UCSD-AML1 (cell line): ENCODE measurements around the gene CAPN7.

Source experiments
- DNase-seq: peaks from one replicate; lab custom pipeline; 2025; ENCODE audit not compliant: unreplicated experiment; lab: John Stamatoyannopoulos, UW

Gene CAPN7

DNA sequence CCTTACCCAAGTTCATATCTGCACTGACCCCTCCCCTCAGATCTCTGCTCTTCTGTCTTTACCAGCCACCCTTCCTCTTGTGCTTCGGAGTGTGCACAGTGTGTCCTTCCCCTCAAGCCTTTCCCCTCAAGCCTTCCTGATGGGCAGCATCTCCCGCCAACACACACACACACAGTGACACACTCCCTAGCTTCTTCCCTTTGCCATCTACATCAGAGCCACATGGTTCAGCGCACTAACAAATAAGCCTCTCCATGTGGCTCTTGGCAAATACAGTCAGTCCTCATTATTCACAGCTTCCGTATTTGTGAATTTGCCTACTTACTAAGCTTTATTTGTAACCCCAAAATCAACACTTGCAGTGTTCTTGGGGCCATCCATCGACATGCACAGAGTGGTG lies 88.9 kb downstream of the CAPN7 start:
- no peak for DNase-seq

DNA sequence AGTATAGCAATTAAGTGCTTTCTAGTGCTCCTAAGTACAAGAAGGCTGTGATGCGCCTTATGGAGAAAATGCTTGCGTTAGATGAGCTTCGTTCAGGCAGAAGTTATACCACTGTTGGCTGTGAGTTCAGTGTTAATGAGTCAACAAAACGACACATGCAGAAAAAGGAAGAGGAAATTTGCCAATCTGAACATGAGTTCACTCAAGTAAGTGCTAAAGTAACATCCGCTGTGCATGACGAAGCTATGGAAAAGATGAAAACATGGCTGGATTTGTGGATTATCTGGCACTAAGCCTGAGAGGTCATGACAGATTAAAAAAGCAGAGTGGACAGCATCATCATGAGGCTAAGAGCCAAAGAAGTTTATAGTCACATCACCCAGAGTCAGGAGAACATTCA lies 89.5 kb downstream of the CAPN7 start:
- no peak for DNase-seq

DNA sequence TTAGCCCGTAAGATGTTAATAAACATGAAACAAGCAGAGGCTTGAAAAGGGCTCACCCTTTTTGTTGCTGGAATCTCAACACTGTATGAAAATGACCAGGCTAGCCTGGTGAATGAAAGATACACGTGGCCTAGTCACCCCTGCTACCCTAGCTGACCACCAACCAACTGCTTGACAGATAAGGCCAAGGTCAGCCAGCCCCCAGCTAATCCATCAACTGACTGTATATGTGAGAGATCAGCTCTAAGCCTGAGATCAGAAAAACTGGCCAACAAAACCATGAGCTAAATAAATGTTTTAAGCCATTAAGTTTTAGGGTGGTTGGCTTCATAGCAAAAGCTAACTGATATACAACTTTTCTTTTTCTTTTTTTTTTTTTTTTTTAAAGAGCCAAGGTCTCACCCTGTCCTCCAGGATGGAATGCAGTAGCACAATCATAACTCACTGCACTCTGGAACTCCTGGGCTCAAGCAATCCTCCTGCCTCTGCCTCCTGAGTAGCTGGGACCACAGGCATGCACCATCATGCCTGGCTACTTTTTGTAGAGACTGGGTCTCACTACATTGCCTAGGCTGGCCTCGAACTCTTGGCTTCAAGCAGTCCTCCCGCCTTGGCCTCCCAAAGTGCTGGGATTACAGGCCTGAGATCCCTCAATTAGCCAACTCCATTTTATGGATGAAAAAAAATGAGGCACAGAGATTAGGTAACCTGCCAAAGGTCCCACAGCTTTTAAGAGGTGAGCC lies 91.7 kb downstream of the CAPN7 start:
- no peak for DNase-seq

DNA sequence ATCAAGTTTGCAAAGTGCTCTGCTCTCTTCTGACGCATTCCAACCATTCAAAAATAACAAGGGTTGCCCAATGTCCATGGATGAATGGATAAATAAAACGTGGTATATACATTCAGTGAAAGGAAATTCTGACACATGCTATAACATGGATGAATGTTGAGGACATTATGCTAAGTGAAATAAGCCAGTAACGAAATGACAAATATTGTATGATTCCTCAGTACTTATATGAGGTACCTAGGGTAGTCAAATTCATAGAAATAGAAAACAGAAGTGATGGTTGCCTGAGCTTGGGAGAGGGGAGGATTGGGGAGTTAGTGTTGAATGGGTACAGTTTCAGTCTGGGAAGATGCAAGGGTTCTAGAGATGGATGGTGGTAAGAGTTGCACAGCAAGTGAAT lies 92.5 kb downstream of the CAPN7 start:
- DNase-seq, result no peak

DNA sequence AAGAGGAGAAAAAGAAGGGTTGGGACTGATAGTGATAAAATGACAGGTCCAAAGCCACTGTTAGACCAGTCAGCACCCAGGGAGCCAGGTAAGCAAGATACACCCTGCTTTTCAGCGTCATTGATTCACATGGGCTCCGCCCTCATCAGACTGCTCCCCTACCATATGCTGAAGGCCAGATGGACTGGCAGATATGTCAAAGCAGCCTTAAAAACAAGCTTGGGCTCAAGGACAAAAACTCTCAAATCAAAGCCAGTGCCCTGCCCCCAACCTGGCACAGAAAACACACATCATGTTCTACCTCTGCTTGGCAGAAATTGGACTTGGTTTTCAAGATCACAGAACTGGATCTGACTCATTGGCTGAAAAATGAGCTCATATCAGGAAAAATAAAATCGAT lies 93.0 kb downstream of the CAPN7 start:
- no peak for DNase-seq

DNA sequence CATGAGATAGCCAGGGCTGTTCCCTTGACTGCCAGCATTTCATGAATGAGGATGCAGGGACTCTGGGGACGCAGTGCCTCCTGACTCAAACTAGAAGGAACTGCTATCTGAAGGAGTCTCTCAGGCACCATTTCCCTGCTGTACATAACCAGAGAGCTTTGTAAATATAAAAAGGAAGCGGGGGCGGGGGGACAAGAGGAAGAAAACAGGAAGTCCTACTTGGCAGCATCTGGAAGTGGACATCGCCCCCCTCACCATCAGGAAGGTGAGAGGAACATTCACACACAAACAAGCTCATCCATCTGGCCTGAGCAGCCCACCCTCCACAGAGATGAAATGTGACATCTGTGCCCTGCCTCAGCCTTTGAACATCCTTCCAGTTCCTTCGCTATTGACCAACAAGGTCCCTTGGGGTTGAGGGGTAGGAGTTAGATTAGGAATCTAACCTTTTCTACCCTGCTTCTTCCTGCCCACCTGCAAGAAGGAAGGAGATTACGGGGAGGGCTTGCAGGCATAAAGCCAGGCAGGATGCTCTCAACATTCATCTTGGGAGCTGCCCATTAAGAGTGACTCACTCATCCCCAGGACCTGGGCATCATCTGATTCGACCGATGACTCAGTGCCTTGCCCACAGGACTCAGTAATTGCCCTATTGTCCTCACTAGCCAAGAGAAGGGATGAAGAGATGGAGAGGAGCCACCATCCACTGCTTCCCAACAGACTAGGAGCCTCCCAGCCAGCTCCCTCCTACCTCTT lies 94.5 kb downstream of the CAPN7 start:
- no peak for DNase-seq

DNA sequence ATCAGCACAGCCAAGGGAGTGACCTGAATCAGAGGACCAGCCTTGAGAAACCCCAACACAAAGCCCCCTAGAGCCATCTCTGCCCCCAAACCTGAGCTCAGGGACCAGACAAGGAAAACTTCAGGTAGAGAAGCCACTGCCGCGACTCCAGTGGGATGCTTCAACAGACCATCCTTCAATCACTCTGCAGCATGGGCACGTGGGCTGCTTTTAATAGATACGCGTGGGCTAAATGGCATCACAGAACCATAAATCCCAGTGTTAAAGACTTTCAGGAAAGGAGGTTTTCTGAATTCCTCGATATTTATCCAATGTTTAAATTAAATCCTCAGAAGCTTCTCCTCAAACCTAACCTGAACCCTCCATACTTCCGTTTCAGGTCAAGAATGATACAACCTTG lies 95.7 kb downstream of the CAPN7 start:
- DNase-seq, result no peak
